GM19035 (cell line): ENCODE data around the gene ZC3H4.
A peak's percentile ranks its signal among the peaks of the same experiment; 100 is the strongest.
"Not testable (repeated sequence)": the region's sequence is repeated elsewhere in the genome, so short reads cannot be mapped to it uniquely, and the experiment has no call there.

Source experiments
- ATAC-seq: cut with Tn5 transposase; IDR thresholded peaks from one replicate; pipeline ENCODE4 v1.9.1; 2021; ENCODE audit not compliant: unreplicated experiment

The ZC3H4 gene

DNA sequence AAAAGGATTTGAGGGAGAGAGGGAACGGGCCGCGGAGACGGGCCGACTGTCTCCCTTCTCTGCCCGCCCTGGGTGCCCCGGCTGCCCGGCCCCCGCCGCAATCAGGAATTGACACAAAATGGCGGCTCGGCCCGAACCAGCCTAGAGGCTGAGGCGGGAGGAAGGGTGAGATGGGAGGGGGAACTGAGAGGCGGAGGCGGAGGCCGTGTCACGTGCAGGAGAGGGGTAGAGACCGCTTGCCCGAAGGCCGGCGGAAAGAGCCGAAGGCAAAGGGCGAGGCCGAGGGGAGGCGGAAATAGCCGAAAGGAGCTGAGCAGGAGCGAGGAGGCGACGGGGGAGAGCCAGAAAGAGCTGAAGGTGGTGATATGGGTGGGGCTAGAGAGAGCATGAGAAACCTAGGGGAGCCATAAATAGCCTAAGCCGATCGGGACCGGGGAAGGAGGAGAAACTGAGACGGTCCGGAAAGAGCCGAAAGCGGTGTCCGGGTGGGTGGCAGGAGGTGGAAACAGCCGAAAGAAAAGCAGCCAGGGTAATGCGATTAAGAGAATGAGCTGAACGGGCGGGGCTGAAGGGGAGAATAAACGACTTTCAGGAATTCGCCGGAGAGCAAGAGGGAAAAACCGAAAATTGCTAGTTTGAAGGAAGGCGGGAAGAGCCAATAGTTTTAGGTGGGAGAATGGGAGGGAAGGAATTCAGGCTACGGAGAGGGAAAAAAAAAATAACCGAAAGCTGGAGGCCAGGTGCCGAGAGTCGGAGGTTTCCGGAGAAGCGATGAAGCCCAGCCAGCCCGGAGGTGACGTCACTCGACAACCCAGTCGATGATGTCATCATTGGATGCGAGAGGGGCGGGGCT lies at the start of gene ZC3H4:
ZC3H4 (minus strand) TSS at position 780 of the 853 bp plus-strand sequence. CDS start 1,192 bp downstream, outside the sequence.
- ATAC-seq: peak; percentile 74

GRCh38 chr19:47161876-47162489 lies 48.4 kb upstream of the ZC3H4 start:
- ATAC-seq: no peak

DNA sequence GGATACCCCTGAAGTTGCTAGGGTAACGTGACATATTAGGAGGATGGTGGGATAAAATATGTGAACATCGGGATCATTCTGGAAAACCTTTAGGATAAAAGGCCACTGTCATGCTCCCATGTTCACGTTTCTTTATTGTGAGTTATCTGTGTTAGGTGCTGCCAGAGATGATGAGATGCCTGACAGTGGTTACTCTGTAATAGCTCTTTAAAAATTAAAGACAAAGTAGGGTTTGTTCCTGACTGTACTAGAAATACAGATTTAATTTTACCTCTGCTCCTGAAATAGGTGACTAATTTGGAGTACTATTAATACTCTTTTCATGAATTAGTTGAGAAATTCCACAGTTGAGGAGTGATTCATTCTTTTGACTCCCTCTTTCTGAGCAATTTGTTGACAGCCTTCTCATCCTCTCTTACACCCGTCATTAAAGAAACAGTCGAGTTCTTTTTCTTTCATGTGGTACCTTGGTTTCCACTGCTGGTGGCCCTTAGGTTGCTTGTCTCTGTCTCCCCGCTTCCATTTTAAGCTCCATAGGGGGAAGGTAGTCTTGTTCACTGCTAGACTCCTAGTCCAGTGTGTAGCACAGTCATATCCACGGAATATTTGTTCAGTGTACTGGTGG lies 45.4 kb upstream of the ZC3H4 start:
- ATAC-seq: no peak

GRCh38 chr19:47158367-47158791 lies 44.8 kb upstream of the ZC3H4 start:
- no peak for ATAC-seq

GRCh38 chr19:47157431-47158321 lies 44.1 kb upstream of the ZC3H4 start:
- ATAC-seq: no peak

DNA sequence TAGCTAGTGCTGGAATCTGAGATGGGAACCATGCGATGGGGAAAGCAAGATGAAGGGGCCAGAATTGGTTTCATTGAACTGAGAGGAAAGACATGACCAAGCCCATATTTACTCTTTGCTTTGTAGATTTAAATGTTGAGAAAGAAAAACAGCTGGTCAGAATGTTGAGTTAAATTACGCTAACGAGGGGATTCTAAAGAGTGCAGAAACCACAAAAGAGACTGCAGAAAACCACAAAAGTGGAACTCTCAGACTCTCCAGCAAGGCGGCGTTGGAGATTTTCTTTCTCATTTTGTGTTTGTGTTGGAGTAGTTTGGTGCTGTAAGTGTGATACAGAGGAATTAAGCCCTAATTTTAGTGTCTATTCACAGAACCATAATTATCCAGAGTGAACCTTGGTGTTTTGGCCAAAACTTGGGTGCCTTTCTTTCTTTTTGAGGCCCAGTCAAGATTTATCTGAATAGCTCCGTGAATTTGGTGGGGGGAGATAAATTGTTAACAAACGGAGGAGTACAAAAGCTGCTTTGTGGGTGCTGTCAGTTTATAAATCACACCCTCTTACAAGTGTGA lies 43.4 kb upstream of the ZC3H4 start:
- no peak for ATAC-seq

DNA sequence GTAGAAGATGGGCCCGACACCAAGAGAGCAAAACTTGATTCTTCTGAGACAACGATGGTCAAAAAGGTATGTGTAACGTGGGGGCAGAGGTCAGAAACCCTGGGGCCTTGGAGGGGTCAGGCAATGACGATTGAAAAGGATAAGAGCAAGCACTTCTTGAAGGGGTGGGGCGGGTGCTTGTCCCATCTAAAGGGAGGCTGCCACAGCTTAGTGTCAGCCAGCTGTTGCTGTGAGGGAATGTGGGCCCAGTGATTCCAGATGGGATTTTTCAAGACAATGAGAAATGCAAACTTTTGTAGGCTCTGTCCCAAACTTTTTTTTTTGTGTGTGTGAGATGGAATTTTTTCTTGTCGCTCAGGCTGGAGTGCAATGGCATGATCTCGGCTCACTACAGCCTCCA lies 41.6 kb upstream of the ZC3H4 start:
- no peak for ATAC-seq

GRCh38 chr19:47153266-47153665 lies 39.7 kb upstream of the ZC3H4 start:
- no peak for ATAC-seq

GRCh38 chr19:47152632-47153031 lies 39.1 kb upstream of the ZC3H4 start:
- no peak for ATAC-seq

GRCh38 chr19:47152205-47152604 lies 38.6 kb upstream of the ZC3H4 start:
- no peak for ATAC-seq

DNA sequence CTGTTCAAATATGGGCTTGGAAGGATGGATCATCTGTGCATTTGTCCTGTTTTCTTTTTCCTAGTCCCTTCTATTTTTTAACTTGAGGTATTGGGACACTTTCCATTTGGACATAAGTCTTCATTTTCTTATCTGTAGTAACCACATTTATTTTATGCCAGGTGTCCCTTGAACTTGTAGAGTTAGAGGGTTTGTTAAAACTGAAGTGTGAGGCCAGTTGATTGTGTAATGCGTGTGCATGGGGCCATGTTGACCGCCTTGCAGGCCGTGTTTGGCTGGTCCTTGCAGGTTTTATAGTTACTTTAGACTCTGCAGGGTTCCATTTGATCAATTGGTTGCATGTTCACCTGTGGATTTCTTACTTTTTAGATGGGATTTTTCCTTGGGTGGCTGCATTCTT lies 38.1 kb upstream of the ZC3H4 start:
- no peak for ATAC-seq

DNA sequence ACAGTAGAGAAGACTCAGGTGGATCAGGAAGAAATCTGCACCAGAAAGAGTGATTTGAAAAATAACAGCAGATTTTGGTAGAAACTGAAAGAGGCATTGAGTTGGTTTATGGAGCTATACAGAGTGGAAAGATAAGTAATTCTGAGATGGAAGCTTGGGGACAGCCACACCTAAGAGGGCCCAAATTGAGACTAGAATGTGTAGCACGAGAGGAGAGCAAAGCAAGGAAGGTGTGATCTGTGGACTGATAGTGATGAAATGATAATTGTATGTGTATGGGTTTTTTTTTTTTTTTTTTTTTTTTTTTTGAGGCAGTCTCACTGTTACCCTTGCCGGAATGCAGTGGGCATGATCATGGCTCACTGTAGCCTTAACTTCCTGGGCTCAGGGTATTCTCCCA lies 33.3 kb upstream of the ZC3H4 start:
- ATAC-seq: no peak

- no peak for ATAC-seq
Measured at GRCh38 chr19:47145639-47146486, 32.3 kb upstream of the ZC3H4 start.

GRCh38 chr19:47144630-47145029 lies 31.1 kb upstream of the ZC3H4 start:
- no peak for ATAC-seq

DNA sequence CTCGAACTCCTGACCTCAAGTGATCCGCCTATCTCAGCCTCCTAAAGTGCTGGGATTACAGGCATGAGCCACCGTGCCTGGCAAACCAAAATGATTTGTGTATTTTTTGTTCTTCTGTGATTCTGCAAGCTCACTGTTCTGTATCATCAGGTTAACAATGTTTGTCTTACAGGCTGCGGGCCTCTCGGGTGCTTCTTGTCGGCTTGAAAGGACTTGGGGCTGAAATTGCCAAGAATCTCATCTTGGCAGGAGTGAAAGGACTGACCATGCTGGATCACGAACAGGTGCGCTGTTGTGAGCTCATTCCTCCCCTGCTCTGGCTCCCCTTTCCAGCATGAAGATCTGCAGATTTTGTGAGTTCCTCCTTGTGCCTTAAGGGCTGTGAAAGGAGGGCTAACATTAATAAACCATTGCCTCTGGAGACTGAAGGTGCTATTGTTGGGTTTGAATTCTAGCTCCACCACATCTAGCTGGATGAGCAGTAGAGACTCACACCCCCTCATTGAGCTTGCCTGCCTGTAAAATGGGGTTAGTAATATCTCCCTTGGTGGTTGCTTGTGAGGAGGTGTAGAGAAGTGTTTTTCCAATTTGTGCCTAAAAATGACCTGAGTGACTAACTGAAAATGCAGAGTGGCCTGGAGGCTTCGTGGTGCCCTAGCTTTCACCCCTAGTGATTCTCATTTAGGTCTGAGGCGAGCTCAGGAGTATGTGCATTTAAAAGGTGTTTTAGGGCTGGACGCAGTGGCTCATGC lies 29.9 kb upstream of the ZC3H4 start:
- no peak for ATAC-seq

DNA sequence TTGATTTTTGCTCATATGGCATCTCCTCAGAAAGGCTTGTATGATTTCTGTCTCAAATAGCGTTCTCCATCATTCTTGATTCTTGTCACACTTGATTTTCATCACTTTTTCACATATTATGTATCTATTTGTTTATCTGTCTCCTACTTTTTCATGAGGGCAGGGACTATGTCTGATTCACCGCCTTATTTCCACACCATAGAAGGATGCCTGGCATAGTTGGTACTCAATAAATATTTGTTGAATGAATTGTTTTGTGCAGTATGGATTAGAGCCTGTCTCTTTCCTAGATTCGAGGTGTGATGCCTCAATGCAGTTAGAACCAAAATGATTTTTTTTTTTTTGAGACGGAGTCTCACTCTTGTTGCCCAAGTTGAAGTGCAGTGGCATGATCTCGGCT lies 29.2 kb upstream of the ZC3H4 start:
- no peak for ATAC-seq

DNA sequence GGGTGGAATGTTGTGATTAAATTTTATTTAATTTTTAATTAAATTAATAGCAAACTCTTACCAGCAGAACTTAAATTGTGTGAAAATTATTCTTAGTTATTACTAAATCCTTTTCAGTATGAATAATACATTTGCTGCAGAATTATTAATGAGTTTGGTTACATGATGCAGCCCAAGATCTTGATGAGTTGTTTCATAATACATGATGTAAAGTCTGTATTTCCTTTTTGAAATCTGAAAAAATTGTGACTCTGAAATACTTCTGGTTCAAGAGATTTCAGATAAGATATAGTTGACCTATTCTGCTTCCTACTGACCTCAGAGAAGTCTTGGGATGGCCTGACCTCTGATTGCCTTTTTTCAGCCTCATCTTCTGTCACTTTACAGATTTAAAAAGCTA lies 28.1 kb upstream of the ZC3H4 start:
- no peak for ATAC-seq

- not testable (repeated sequence) for ATAC-seq
Measured at GRCh38 chr19:47141252-47141651, 27.7 kb upstream of the ZC3H4 start.

DNA sequence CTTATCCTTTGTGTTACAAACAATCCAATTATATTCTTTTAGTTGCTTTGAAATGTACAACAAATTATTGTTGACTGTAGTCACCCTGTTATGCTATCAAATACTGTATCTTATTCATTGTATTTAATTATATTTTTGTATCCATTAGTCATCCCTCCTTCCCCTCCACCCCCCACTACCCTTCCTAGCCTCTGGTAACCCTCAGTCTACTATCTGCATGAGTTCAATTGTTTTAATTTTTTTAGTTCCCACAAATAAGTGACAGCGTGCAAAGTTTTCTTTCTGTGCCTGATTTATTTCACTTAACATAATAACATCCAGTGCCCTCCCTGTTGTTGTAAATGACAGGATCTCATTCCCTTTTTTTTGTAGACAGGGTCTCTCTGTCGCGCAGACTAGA lies 21.6 kb upstream of the ZC3H4 start:
- no peak for ATAC-seq
